Right hindlimb (tissue), 1 donor: ENCODE results near the gene TMPRSS5.
"Not testable (repeated sequence)": the region's sequence is repeated elsewhere in the genome, so short reads cannot be mapped to it uniquely, and the experiment has no call there.

Experiments used
- DNase-seq: peaks from one replicate; pipeline ENCODE4 v3.0.0-alpha.2; 2018

The TMPRSS5 gene

DNA sequence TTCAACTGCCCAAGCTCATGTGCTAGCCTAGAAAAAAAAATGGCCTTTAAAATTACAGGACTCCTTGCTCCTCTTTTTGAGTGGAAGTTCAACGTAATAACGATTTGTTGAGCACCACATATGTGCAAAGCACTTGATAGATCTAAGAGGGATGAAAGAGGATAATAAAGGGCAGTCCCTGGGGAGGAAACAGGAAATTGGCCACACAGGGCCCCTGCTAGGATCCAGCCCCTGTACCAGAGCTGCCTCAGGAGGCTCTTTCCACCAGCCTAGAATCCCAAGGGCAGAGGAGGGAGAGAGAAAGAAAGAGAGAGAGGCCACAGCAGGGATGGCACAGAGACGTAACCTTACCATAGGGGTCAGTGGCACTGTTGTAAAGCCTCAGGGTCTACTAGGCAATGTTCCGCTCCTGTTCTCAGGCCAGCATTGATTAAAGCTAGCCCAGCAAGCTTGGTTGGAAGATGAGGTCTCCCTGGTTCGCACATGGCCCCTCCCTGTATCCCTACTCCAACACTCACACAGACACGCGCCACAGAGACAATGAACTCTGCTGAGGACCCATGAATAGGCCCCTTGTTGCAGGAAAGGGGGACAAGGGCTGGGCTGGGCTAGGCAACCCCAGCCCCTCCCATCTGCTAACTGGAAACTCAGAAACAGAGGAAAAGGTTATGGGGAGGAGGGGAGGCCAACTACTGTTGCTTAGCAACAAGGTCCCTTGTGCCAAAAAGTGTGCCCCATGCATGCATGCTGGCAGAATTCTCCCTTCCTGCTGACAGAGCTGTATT, at the start of gene TMPRSS5:
TSS of gene TMPRSS5 (minus strand) at position 438 of the 785 bp plus-strand sequence. CDS start at position 354, 84 bp downstream.
- DNase-seq: no peak

DNA sequence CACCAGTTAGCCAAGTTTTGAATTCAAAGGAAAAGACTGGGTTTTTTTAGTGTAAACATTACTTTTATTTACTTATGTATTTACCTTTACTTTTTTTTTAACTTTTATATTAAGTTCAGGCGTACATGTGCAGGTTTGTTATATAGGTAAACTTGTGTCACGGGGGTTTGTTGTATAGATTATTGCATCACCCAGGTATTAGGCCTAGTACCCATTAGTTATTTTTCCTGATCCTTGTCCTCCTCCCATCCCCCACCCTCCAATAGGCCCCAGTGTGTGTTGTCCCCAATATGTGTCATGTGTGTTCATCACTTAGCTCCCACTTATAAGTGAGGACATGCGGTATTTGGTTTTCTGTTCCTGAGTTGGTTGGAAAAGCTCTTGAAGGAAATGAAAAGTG, 46.8 kb upstream of the TMPRSS5 start:
- DNase-seq: no peak

DNA sequence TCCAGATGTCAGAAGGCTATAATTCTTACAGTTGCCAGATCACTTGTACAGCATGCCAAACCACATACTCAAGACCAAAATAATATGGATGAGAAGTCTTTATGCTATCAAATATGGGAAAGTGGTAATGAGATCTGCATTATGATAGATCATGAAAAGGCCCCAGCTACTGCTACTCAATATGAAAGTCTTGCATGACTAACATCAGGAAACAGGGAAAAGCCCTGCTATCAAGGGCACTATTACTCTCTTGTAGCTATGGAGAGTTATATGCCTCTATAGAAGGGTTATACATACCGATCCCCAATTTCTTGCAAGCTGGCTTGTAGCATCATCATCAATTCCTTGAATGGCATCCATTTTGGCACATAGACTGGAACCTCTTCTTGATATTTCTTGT, 30.2 kb upstream of the TMPRSS5 start:
- no peak for DNase-seq

DNA sequence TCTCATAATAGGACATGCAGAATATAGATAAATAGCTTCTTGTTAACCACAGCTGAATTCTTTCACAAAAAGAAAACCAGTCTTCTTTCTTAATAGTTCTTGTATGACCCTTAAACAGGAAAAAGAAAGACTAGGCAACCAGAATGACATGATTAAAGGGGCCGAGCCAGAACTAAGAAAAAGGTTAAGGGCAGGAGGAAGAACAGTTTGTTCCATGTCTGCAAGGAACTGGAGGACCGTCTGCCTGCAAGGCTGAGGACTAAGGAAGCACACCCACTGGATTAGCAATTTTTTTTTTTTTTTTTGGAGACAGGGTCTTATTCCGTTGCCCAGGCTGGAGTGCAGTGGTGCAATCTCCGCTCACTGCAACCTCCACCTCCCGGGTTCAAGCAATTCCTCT, 26.0 kb upstream of the TMPRSS5 start:
- no peak for DNase-seq

DNA sequence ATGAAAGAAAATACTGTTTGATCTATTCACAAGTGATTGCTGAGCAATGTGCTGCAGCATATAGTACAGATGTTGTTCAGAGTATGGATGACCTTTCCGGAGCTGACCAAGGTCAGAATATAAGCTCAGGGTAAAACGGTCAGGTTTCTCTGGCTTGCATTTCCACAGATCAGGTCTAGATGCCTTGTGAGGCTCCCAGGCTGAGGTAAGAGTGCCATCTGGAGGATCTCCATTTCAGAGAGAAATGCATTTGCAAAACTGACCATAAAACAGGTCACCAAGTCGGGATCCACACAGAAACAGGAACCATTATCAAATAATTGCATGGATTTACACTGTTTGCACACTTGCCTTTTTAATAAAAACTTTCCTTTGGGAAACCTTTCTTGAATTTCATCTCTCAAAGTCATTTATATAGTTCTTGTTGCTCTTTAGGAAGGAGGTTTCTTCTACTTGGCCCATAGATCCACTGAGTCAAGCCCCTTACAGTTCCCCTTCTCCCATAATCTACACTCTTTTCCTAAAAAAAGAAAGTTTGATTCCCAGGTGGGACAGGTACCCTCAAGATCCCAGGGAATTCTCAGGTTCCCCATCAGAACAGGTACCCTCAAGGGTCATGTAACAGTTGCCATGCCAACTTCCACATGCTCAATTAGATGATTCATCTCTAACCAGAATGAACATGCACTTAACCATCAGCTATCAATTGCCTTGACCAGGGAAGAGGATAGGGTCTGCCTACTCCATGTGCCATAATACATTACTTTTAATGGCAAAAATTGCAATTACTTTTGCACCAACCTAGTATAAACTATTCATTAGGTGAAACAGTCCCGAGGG, 25.0 kb upstream of the TMPRSS5 start:
- peak; percentile 53 for DNase-seq

DNA sequence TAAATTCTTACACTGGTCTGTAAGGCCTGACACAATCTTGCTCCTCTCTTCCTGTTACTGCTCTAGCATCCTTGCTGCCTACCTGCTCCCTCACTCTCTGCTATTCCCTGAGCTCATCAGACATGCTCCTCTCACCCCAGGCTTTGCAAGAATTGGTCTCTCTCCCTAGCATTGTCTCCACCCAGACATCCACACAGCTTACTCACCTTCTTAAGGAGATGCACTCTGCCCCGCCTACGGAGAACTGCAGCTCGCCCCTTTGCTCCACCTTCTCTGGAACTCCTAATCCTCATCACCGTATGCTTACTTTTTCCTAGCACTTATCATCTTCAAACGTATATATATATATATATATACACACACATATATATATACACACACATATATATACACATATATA, 23.3 kb upstream of the TMPRSS5 start:
- DNase-seq: no peak

DNA sequence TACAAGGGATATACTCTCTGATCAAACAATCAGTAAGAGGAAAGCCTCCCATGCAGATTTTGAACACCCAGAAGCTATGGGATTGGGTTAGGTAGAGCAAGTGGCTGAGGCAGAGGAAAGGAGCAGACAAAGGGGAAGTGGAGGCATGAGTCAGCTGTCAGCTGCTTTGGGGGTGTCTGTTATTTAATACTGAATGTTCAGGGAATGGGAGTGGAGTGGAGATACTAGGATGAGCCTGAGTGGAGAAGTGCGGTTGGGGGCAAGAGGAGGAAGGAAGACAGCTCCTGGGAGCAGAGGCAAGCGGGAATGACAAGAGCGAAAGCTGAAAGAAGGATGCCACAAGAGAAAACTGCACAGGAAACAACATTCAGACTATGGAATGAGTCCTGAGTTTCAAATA, 22.7 kb upstream of the TMPRSS5 start:
- no peak for DNase-seq

DNA sequence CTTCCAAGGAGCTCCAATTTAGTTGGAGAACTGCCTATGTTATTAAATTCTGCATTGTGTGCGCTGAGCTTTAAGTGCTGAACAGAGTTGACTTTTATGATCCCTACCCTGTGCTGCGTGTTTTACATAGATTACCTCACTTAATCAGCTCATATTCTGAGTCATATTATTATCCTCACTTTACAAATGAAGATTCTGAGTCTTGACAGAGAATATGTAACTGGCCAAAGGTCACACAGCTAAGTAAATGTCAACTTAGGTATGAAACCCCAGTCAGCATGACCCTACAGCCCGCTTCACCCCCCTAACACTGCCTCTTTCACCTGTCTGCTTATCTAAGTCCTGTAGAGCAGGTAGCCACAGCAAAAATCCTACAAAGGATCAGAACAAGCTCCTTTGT, 19.8 kb upstream of the TMPRSS5 start:
- no peak for DNase-seq

DNA sequence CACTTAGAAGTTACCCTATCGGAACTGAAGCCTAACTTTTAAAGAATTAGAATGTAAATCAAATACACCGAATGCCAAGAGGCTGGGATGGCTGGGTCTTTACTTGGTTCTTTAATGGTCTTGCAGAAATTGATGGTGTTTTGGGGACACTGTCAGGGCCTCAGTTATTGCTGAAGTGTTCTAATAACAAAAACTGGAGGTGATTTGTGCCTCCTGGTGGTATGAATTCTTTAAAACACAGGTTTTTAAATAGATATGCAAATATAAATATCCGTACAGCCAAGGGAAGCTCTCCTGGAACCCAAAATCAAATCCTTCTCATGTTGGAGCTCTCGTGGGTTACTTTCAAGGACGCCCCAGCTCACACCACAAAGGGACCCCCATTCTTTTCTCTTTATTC, 19.3 kb upstream of the TMPRSS5 start:
- DNase-seq: no peak

DNA sequence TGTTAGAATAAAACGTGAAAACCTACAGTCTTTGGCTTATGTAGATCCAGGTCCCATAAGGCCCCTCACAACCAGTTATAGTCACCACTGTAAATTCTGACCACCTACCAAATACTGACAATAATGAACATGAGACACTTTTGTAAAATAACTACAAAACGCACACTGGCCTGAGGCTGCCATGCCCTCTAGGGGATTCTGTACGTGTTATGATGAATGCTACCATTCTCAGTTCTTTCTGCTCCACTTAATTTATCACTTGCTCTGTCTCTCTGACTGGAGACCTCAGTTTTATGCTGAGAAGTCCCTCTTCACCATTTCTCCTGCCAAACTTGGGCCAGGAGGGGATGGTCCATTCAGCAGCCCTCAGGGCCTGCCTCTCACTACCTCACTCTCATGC, 18.7 kb upstream of the TMPRSS5 start:
- no peak for DNase-seq

DNA sequence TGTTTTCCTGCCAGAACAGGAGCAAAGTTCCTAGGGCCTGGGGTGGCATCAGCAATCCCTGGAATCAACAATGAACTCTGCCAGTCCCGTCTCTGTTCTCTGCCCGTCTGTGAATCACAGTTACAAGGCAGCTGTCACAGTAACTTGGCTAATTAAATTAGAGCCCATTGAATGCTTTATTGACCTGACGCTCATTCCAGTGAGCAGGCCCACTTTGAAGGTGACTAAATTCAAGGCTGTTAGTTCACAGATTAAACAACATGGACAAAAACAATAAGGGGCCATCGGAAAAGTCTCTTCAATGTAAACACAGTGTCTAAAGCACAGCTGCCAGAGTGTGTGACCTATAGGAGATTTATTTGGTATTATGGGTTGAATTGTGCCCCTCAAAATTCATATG, 17.7 kb upstream of the TMPRSS5 start:
- DNase-seq: no peak

DNA sequence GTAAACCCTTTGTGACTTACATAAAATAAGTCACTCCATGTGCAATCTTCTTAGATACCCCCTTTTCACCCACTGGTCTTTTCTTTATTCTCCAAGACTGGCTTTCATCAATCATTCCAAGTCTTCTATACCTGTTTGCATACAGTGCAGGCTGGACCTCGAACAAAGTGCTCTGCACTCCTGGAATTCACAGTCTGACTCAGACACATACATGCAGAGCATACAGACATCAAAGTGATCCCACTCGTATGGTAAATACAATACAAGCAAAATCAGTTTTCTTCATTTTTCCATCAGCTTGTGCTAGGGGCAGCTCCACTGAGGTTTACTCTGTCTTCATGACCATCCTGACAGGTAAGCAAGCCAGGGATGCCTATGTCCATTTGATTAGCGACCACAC, 16.8 kb upstream of the TMPRSS5 start:
- no peak for DNase-seq

DNA sequence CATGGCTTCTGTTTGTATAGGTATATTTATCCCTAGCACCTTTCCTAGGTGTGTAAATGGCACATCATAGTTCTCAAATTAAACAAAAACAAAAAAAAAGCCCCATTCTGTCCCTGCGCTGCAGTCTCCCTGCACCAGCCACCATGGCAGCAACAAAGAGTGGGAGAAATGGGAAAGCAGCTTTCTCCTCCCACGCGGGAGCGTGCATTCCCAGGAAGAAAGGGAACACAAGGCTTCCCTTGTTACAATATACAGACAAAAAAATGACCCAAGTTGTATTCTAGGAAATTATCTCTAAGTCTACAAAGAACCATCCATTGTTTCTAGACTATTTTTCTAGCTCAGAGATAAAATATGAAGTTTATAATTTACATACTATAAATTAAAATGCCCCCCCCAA, 16.1 kb upstream of the TMPRSS5 start:
- DNase-seq: no peak

DNA sequence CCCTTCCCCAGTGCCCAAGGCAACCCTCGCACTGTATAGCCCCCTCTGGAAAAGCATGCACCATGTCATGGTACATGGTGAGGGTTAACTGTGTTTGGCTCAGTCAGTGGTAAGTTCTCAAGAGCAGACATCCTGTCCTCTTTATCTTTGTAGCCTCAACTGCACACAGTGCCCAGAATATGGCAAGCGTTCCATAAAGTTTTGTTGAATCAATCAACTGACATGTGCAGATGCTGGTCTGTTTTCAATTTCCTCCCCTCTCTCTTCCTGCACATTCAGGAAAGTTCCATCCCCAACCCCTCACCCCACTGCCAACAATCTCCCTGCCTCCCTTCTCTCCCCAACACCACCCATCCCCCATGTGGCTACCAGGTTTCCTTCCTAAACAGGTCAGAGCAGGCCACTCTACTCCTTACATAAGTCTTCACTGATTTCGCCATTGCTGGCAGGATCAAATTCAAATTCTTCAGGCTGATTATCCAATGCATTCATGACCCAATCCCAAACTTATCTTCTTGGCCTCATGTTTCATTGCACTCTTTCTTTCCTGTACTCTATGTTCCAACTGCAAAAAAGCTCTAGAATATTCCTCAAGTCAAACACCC, 15.5 kb upstream of the TMPRSS5 start:
- no peak for DNase-seq

DNA sequence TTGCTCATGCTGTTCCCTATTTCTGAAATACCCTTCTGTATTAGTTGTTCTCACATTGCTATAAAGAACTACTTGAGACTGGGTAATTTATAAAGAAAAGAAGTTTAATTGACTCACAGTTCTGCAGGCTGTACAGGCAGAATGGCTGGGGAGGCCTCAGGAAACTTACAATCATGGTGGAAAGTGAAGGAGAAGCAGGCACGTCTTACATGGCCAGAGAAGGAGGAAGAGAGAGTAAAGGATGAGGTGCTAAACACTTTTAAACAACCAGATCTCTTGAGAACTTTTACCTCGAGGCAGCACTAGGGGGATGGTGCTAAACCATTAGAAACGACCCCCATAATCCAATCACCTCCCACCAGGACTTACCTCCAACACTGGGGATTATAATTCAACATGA, 14.4 kb upstream of the TMPRSS5 start:
- DNase-seq: not testable (repeated sequence)

DNA sequence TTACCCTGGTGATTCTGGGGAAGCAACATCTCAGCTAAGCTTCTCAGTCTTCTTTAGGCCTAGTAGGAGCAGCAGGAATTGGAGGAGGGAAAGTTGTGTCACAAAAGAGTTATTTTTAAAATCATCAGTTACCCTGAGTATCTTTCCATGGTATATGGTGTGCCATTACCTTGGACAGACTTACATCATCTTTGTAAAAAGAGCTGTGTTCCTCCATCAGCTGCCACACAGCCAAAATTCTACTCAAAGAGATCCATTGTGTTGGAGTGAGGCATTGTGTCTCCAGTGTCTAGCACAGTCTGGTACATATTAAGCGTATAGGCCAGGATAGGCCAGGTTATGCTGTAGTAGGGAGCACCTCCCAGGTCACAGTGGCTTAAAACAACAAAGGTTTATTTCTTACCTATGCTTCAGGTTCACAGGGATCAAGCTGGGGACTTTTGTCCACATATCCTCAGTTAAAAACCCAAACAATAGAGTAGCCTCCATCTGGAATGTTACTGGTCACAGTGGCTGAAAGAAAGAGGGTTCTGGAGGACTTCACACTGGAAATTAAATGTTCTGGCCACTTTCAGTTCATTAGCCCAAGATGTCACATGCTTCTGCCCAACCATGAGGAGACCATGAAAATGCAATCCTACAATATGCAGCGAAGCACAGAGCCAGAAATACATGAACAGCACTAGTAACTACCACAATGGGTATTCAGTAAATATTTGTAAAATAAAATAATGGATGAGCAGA, 9.9 kb upstream of the TMPRSS5 start:
- DNase-seq: no peak

DNA sequence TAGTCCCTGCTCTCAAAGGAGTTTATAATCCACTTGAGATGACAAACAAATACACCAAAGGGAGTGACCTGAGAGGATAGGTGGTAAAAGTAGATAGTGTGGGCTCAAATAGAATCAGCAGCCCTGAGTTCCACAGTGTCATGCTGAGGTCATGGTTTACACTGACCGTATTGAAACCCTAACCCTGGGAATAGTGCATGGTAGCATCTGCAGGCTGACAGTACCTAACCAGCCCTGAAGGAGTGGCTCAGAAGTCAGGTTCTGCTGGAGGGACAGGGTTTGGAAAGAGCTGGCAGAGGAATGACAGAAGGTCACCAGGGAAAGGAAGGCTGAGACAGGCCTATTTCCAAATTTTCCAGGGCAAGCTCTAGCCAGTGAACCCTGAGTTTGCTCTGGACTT, 9.2 kb upstream of the TMPRSS5 start:
- DNase-seq: no peak

DNA sequence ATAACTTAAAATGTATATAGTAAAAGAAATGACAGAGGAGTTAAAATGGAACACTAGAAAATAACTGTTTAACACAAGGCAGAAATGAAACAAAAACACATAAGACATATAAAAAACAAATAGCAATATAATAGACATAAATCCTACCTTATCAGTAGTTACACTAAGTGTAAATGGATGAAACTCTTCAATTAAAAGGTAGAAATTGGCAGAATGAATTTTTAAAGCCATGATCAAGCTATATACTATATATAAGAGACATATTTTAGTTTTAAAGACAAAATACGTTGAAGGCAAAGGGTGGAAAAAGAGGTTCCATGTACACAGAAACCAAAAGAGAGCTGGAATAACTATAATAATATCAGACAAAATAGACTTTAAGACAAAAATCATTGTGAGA, 4.9 kb upstream of the TMPRSS5 start:
- DNase-seq: no peak

DNA sequence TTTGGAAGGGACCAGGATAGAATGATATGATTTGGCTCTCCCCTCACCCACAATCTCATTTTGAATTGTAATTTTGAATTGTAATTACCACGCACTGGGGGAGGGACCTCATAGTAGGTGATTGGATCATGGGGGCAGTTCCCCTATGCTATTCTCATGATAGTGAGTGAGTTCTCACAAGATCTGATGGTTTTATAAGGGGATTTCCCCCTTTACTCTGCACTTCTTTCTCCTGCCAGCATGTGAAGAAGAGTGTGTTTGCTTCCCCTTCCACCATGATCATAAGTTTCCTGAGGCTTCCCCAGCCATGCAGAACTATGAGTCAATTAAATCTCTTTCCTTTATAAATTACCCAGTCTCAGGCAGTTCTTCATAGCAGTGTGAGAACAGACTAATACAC, 2.6 kb downstream of the TMPRSS5 start:
- DNase-seq: not testable (repeated sequence)

DNA sequence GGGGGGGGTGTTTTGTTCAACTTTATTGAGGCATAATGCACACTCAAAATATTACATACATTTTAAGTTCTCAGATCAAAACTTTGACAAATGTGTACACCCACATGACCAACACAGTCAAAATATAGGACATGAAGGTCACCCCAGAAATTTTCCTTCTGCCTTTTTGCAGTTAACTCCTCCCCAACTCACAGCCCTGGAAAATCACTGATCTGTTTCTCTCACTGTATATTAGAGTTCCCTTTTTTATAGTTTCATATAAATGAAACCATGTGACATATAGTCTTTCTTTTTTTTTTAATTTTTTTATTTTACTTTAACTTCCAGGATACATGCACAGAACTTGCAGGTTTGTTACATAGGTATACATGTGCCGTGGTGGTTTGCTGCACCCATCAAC, 4.6 kb downstream of the TMPRSS5 start:
- DNase-seq: no peak

DNA sequence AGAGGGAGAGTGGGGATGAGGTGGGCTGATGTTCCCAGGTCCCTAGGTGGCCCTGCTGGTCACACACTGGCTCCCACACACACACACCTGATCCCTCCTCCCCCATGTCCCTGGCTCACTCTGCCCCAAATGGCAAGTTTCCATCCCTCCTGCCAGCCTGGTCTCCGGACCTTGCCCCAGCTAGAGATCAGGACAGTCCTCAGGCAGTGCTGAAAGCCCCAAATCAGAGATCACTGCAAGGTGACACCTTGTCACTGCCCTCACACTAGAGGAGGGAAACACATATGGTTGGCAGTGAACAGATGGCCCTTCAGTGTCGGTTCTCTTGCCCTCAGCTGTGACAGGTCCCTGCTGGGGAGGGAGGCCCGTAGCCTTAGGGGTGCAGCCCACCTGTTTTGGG, 7.6 kb downstream of the TMPRSS5 start:
- DNase-seq: no peak

DNA sequence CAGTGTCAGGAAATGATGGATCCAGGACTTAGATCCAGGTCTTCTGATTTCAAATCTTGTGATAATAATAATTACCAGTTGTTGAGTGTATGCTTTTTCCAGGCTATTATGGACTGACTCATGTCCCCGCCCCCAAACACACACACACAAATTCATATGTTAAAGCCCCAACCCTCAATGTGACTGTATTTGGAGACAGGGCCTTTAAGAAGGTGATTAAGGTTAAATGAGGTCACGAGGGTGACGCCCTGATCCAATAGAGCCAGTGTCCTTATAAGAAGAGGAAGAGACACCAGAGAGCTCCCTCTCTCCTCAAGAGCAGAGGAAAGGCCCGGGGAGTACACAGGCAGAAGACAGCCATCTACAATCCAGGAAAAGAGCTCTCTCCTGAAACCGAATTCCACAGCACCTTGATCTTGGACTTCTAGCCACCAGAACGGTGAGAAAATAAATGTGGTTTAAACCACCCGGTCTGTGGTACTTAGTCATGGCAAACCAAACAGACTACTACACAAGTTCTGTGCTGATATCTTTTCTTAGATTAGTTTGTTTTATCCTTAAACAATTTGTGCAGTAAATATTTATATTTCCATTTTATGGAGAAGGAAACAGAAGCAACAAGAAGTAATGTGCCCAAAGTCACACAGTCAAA, 8.2 kb downstream of the TMPRSS5 start:
- DNase-seq: no peak

DNA sequence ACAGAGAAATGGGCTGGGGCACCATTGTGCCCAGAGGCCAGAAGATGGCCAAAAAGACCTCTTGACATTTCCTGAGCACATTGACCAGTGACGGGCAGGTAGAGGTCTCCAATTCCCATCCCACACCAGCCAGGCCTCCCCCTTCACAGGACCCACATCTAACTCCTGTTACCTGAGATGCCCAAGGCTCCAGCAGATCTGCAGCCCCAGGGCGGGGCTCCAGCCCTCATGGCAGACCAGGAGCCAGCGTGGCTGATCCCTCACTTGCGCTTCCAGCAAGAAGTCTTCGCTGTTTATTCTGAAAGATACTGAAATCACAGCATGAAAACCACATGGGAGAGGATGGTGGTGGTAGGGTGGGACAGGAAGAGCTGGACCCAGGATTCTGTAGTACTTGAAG, 9.0 kb downstream of the TMPRSS5 start:
- DNase-seq: no peak
